Testis (tissue), 3 donors: ENCODE measurements around the gene SLC39A6. TPM values are rescaled to one million over a fixed set of nuclear protein-coding genes. Genes with fewer than 3 reads are reported as not detected.

Experiments used
- DNase-seq: peaks from one replicate; pipeline ENCODE4 v3.0.0-alpha.2; 2019
- H3K27ac ChIP-seq, 2 donors: fragments of 200-600 bp; sonication (generic); one replicate each; pipeline ENCODE4 v1.5.1; 2019
- H3K27me3 ChIP-seq: fragments of 200-600 bp; sonication (generic); one replicate; pipeline ENCODE4 v1.5.1; 2019
- H3K36me3 ChIP-seq: fragments of 200-600 bp; sonication (generic); one replicate; pipeline ENCODE4 v1.5.1; 2017; ENCODE audit warnings: low read depth; ENCODE audit errors: missing control alignments
- H3K4me1 ChIP-seq: fragments of 200-600 bp; sonication (generic); one replicate; pipeline ENCODE4 v1.5.1; 2019
- H3K4me3 ChIP-seq, 2 donors: fragments of 200-600 bp; sonication (generic); one replicate each; pipeline ENCODE4 v1.5.1; 2017 to 2019
- H3K9me3 ChIP-seq: fragments of 200-600 bp; sonication (generic); one replicate; pipeline ENCODE4 v1.5.1; 2017
- POLR2A ChIP-seq: fragments of 450-650 bp; IDR thresholded peaks from one replicate; pipeline ENCODE4 v1.6.1; 2017; ENCODE audit warnings: antibody characterized with exemption, mild to moderate bottlenecking, moderate library complexity
- WGBS, 2 donors: methylation state at CpG; one replicate each; pipeline ENCODE4 v1.1.5; 2018; 5-methylcytosine and 5-hydroxymethylcytosine counted together
- intact Hi-C: fragments of 100-400 bp; cut with DNase I; formaldehyde crosslinking; loops from one replicate; pipeline ENCODE4 v1.15.1; 2023; ENCODE audit warnings: low total_unique reads
- polyA plus RNA-seq: library from polyadenylated mRNA; stranded (reverse); fragments of 350-450 nt; fragmentation: Illumina TruSeq; extraction: RNeasy Lipid Tissue Mini Kit (QIAGEN cat#74804); gene quantifications from one replicate; pipeline ENCODE4 v1.2.3, GENCODE V29; 2014; ENCODE audit warnings: low read depth, low replicate concordance; ENCODE audit not compliant: insufficient read depth
- total RNA-seq, 2 donors: library from RNA; depleted of rRNA; stranded (reverse); fragments of >200 nt; gene quantifications; one replicate each; pipeline ENCODE4 v1.2.3, GENCODE V29; 2016
- TF ChIP-seq, protein P1 (sequence below), 3 experiments: fragments of 450-650 bp in 2 of 3; fragments of 200-600 bp in 1 of 3; sonication (generic) in 1 of 3; IDR thresholded peaks; one replicate each; pipeline ENCODE4 v1.5.1; 2016 to 2019; ENCODE audit warnings: antibody characterized with exemption in 3 of 3, mild to moderate bottlenecking in 2 of 3, moderate library complexity in 1 of 3

Gene SLC39A6
- total and polyA plus RNA-seq, 3 donors from 2014 or later: 38.1 to 53.8 (median 51.4) TPM

DNA sequence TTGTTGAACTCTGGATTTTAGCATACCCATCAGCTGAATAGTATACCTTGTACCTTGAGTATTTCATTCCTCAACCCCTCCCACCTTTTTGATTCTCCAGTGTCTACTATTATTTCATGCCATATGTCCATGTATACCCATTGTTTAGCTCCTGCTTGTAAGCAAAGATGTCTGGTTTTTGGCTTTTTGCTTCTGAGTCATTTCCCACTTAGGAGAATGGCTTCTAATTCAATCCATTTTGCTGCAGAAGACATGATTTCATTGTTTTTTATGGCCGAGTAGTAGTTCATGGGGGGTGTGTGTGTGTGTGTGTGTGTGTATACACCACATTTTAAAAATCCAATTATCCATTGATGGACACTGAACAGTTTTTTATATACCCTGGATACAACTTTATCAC lies 33.8 kb upstream of the SLC39A6 start:
- WGBS, 2 donors: 76 to 82% methylated on average over 1 of the region's 1 CpG
- Histone ChIP-seq H3K4me1 (no peaks in the 10 kb centered on the region), H3K9me3 (no peaks in the 10 kb centered on the region), H3K36me3 (no peaks in the 10 kb centered on the region), H3K27ac (no peak overlapping the region), H3K4me3 (no peak overlapping the region), H3K27me3 (no peaks in the 10 kb centered on the region)
- intact Hi-C loops: no loop called here
- TF ChIP-seq POLR2A: no peak
- TF ChIP-seq, protein P1, sequence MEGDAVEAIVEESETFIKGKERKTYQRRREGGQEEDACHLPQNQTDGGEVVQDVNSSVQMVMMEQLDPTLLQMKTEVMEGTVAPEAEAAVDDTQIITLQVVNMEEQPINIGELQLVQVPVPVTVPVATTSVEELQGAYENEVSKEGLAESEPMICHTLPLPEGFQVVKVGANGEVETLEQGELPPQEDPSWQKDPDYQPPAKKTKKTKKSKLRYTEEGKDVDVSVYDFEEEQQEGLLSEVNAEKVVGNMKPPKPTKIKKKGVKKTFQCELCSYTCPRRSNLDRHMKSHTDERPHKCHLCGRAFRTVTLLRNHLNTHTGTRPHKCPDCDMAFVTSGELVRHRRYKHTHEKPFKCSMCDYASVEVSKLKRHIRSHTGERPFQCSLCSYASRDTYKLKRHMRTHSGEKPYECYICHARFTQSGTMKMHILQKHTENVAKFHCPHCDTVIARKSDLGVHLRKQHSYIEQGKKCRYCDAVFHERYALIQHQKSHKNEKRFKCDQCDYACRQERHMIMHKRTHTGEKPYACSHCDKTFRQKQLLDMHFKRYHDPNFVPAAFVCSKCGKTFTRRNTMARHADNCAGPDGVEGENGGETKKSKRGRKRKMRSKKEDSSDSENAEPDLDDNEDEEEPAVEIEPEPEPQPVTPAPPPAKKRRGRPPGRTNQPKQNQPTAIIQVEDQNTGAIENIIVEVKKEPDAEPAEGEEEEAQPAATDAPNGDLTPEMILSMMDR (IDR thresholded peaks at IDR 0.05): no peak
- DNase-seq: no peak

DNA sequence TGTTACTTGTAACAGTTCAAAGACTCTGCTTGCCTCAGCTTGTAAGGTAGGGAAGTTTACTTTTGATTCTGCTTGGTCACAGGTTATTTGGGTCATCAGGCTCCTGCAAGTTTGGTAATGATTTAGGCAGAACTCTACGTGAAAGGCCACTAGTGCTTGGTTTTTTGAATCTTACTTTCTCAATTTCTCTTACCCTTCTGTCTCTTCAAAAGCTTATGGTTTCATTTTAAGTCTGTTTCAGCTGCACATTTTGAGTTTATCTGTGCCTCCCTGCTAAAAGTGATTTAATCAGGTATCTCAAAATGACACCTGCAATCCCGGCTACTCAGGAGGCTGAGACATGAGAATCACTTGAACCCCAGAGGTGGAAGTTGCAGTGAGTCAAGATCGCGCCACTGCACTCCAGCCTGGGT lies 31.8 kb upstream of the SLC39A6 start:
- Histone ChIP-seq H3K36me3 (no peaks in the 10 kb centered on the region), H3K4me1 (no peaks in the 10 kb centered on the region), H3K27me3 (no peaks in the 10 kb centered on the region), H3K27ac (no peak overlapping the region), H3K9me3 (no peaks in the 10 kb centered on the region), H3K4me3 (no peak overlapping the region)
- DNase-seq: no peak
- no peak for TF ChIP-seq POLR2A
- TF ChIP-seq, protein P1 (IDR thresholded peaks at IDR 0.05): no peak
- intact Hi-C loops: no loop called here
- WGBS, 2 donors: 90 to 93% methylated on average over 4 of the region's 4 CpGs

DNA sequence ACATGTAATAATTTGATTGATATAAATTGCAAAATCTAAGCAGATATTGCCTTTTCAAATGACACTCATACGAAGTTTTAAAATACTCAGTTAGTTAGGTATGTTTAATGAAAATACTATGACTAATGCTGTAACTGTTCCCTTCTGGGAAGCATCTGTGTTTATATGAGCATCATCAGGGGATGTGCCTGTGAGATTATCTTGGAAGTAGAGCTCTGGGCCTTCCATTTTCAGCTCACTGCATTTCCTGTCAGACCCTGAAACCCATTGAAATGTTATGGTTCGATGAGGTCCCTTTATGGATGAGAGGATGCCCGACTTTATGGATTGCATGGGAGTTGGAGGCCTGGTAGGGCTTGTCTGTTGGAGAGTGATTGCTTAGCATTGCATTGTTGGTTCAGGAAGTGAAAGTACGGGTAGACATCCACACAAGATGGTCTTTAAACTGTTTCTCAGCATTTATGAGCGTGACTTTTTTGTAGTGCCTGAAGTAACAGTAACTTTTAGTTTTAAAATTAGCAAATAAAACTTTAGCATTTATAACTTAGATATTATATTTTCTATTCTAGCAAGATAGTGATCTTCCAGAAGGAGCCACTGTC lies 29.2 kb upstream of the SLC39A6 start:
- no peaks in the 10 kb centered on the region for H3K9me3 ChIP-seq
- intact Hi-C loops: no loop called here
- WGBS, 2 donors: 86 to 92% methylated on average over 5 of the region's 5 CpGs
- no peak overlapping the region for H3K4me3 ChIP-seq
- TF ChIP-seq, protein P1 (IDR thresholded peaks at IDR 0.05): no peak
- TF ChIP-seq POLR2A: no peak
- no peak overlapping the region for H3K27ac ChIP-seq
- no peaks in the 10 kb centered on the region for H3K27me3 ChIP-seq
- peaks cover 7% of the 10 kb centered on the region for H3K4me1 ChIP-seq
- DNase-seq: no peak
- H3K36me3 ChIP-seq: no peaks in the 10 kb centered on the region

DNA sequence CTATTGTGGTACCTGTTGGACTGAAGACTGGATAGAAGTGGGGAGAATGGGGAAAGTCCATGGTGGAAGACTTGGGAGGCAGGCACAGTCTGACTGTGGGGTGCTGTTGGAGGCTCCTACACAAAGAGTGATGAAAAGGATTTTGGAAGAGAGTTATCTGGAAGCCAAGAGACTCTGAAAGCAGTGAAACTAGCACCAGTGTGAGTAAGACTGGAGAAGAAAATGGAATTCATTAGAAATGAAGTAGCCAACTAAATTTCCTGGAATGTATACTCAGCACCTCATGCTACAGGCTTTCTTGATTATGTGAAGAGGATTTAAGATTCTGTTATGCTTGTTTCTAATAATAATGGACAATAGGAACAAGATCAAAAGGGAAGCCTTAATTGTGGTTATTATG lies 28.3 kb upstream of the SLC39A6 start:
- intact Hi-C loops: no loop called here
- Histone ChIP-seq H3K9me3 (no peaks in the 10 kb centered on the region), H3K36me3 (no peaks in the 10 kb centered on the region)

More for the DNA sequence above, 28.3 kb upstream of the SLC39A6 start:
- H3K27ac ChIP-seq: no peak overlapping the region
- H3K27me3 ChIP-seq: no peaks in the 10 kb centered on the region
- peaks cover 15% of the 10 kb centered on the region for H3K4me1 ChIP-seq
- TF ChIP-seq, protein P1 (IDR thresholded peaks at IDR 0.05): no peak
- TF ChIP-seq POLR2A: no peak
- no peak overlapping the region for H3K4me3 ChIP-seq
- no peak for DNase-seq
